GM06990 (cell line): Measurements from ENCODE around the gene C19orf25.

Source experiments
- DNase-seq: peaks from one replicate; pipeline ENCODE4 v3.0.0-alpha.2; 2011; ENCODE audit not compliant: insufficient read length; ENCODE audit errors: extremely low read depth
- H3K27me3 ChIP-seq: replicated peaks from 2 replicates; pipeline ENCODE4 v1.6.0; 2011; ENCODE audit warnings: low read length; ENCODE audit not compliant: control insufficient read depth, insufficient read depth
- H3K36me3 ChIP-seq: 2 replicates; pipeline ENCODE4 v1.5.1; 2011; ENCODE audit warnings: low read length; ENCODE audit not compliant: control insufficient read depth, insufficient read depth
- H3K4me3 ChIP-seq: replicated peaks from 2 replicates; pipeline ENCODE4 v1.5.1; 2011; ENCODE audit warnings: low read depth, mild to moderate bottlenecking, control low read depth, low read length
- CTCF ChIP-seq: IDR thresholded peaks from 2 replicates; pipeline ENCODE4 v1.5.1; 2011; ENCODE audit warnings: low read length, control low read depth, mild to moderate bottlenecking, inconsistent platforms; ENCODE audit not compliant: insufficient read depth, poor library complexity, severe bottlenecking

The C19orf25 gene

DNA sequence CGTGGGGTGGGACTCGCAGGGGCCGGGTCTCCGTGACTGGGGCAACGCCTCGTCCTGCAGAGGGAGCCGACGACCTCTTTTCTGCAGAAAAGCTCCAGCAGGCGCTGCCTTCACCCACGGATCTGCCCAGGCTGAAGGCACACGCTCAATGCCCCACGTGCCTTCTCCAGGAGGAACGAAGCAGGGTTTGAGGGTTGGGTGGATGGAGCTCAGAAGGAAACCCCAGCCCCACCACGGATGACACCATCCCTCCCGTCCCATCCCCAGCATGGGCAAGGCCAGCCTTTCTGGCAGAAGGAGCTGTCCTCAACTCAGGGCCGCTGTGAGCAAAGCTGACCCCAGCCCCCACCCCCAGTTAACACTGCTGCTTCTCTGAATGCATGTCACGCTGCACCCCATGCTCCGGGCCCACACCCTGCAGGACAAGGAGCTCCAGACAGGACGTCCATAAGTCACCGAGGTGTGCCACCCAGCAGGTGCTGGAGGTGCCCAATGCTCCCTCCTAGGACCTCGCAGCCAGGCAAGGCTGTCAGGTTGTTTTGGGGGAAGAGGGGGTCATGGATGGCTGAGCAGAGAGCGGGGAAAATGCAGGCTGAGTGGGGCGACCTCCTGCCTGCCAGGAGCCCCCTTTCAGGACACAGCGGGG lies 7.4 kb downstream of the C19orf25 start:
- peak; percentile 18 for TF ChIP-seq CTCF
- peak; percentile 20 for DNase-seq
- Histone ChIP-seq H3K36me3 (peaks cover 9% of the 10 kb centered on the region), H3K27me3 (no peaks in the 10 kb centered on the region; the same call in 1 of the 2 replicates), H3K4me3 (no peak overlapping the region)

DNA sequence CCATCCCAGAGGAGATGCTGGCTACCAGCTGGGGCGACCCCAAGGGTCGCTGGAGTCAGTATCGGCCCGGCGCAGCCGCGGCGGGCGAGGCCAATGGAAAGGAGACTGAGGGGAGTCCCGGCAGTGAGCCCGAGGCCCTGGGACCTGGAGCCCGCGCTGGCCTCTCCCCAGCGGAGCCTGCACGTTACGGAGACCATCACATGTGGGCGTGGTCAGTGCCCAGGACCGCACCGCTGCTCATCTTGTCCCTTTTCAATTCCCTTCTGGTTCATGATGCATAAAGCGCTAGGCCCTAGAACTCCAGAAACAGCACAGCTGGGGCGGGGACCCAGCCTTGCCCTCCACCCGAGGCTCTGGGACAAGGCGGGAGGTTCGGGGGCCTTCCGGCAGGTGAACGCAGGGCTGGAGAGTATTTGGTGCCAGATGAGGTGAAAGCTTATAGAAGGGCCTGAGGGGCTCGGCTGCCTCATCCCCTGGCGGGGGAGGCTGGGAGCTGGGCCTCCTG lies 8.0 kb downstream of the C19orf25 start:
- no peak for TF ChIP-seq CTCF
- peak overlapping the region; percentile 31 for H3K4me3 ChIP-seq
- peak; percentile 34 for DNase-seq
- H3K27me3 ChIP-seq = no peaks in the 10 kb centered on the region; the same call in 1 of the 2 replicates
- H3K36me3 ChIP-seq = peaks cover 6% of the 10 kb centered on the region

DNA sequence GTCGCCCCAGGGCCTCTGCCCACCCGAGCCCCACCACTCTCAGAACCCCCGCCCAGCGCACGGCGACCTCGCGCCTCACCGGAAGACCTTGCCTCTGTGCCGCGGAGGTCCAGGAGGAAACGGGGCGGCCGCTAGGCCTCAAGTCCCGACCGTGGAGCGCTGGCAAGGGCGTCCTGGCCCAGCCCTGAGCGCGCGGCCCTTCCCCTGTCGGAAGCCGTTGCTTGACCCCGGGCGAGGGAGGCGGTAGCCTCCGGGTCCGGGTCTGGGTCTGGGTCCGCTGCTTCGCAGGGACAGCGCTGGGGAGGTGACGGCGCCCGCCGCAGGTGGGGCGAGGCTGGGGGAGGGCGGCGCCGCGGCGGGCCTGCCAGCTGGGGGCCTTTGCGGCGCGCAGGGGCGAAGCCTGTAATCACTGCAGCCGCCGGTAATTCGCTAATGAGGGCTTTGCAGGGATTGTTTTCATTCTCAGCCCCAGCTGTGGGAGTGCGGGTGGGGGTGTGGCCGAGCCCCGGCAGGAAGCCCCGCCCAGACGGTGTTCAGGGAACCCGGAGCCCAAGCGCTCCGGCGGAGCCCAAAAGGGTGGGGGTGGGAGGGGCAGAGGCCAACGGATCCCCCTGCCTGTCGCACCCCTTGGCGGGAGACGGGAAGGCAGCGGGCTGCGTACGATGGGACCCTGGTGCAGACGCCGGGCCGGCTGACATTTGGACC lies 8.6 kb downstream of the C19orf25 start:
- peak; percentile 51 for DNase-seq
- TF ChIP-seq CTCF = no peak
- H3K27me3 ChIP-seq = no peaks in the 10 kb centered on the region; the same call in 1 of the 2 replicates
- peaks cover 2% of the 10 kb centered on the region for H3K36me3 ChIP-seq
- peak overlapping the region; percentile 31 for H3K4me3 ChIP-seq

DNA sequence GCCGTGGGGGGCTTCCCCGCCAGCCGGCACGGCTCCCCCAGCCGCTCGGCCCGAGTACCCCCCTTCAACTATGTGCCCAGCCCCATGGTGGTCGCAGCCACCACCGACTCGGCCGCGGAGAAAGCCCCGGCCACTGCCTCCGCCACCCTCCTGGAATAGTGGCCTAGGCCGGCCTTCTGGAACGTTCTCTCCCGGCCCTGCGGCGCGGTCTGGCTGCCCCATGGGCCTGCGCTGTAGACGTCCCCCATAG lies 9.0 kb downstream of the C19orf25 start:
- Histone ChIP-seq H3K36me3 (peaks cover 2% of the 10 kb centered on the region), H3K4me3 (no peak overlapping the region), H3K27me3 (no peaks in the 10 kb centered on the region; the same call in 1 of the 2 replicates)
- no peak for TF ChIP-seq CTCF
- DNase-seq = no peak

- peak; percentile 23 for DNase-seq
- Histone ChIP-seq H3K36me3 (peaks cover under 1% of the 10 kb centered on the region), H3K27me3 (no peaks in the 10 kb centered on the region; the same call in 1 of the 2 replicates), H3K4me3 (no peak overlapping the region)
- TF ChIP-seq CTCF = no peak
Observed at GRCh38 chr19:1469255-1470054, 9.6 kb downstream of the C19orf25 start.
